ENCODE results near the gene SORCS2. TPM values are rescaled to one million over a fixed set of nuclear protein-coding genes. Genes with fewer than 3 reads are reported as not detected.

Gene SORCS2
- total RNA-seq, 3 donors from 2014 or later = 0.66 to 1.3 (median 0.80) TPM

- H3K27ac ChIP-seq = no peak overlapping the region
- no peaks in the 10 kb centered on the region for H3K36me3 ChIP-seq
- peaks cover 0 to 10% of the 10 kb centered on the region in 2 donors for H3K27me3 ChIP-seq
- no peaks in the 10 kb centered on the region for H3K9me3 ChIP-seq
- TF ChIP-seq POLR2A (IDR thresholded peaks at IDR 0.05) (no peak), POLR2AphosphoS5 (IDR thresholded peaks at IDR 0.05) (no peak), CTCF (IDR thresholded peaks at IDR 0.05) (no peak)
- H3K4me3 ChIP-seq = no peak overlapping the region
- DNase-seq (ENCODE audit: low spot score in 2 of 2) = no peak
- intact Hi-C loops (cut with DNase I; ENCODE audit: low total_unique reads) = no loop called here
- no peaks in the 10 kb centered on the region for H3K4me1 ChIP-seq
These were observed 444.8 kb downstream of the SORCS2 start for GRCh38 chr4:7637139-7637538.

- DNase-seq (ENCODE audit: low spot score in 2 of 2) = no peak
- H3K9me3 ChIP-seq = no peaks in the 10 kb centered on the region
- H3K4me1 ChIP-seq = no peaks in the 10 kb centered on the region
- TF ChIP-seq POLR2A (IDR thresholded peaks at IDR 0.05) = no peak
- TF ChIP-seq POLR2AphosphoS5 (IDR thresholded peaks at IDR 0.05) = no peak
- TF ChIP-seq CTCF (IDR thresholded peaks at IDR 0.05) = no peak
- H3K27ac ChIP-seq = no peak overlapping the region
- H3K36me3 ChIP-seq = no peaks in the 10 kb centered on the region
- H3K27me3 ChIP-seq = peaks cover 0 to 1% of the 10 kb centered on the region in 2 donors
- intact Hi-C loops (cut with DNase I; ENCODE audit: low total_unique reads) = no loop called here
- H3K4me3 ChIP-seq = no peak overlapping the region
These were observed 445.6 kb downstream of the SORCS2 start for GRCh38 chr4:7637971-7638370.

GRCh38 chr4:7638489-7638888, 446.2 kb downstream of the SORCS2 start:
- no peaks in the 10 kb centered on the region for H3K27me3 ChIP-seq
- no peak for DNase-seq (ENCODE audit: low spot score in 2 of 2)
- intact Hi-C loops (cut with DNase I; ENCODE audit: low total_unique reads) = no loop called here
- H3K4me3 ChIP-seq = no peak overlapping the region
- TF ChIP-seq POLR2A (IDR thresholded peaks at IDR 0.05) = no peak
- no peaks in the 10 kb centered on the region for H3K9me3 ChIP-seq
- H3K27ac ChIP-seq = no peak overlapping the region
- no peaks in the 10 kb centered on the region for H3K4me1 ChIP-seq
- H3K36me3 ChIP-seq = no peaks in the 10 kb centered on the region

GRCh38 chr4:7638984-7639789, 446.8 kb downstream of the SORCS2 start:
- intact Hi-C loops (cut with DNase I; ENCODE audit: low total_unique reads) = no loop called here
- no peak overlapping the region for H3K27ac ChIP-seq
- TF ChIP-seq POLR2AphosphoS5 (IDR thresholded peaks at IDR 0.05) = no peak
- no peak for TF ChIP-seq POLR2A (IDR thresholded peaks at IDR 0.05)
- no peak for TF ChIP-seq CTCF (IDR thresholded peaks at IDR 0.05)

GRCh38 chr4:7640136-7640535, 447.8 kb downstream of the SORCS2 start:
- Histone ChIP-seq H3K36me3 (no peaks in the 10 kb centered on the region), H3K9me3 (peaks cover 0 to 5% of the 10 kb centered on the region in 2 donors), H3K4me1 (no peaks in the 10 kb centered on the region), H3K27me3 (no peaks in the 10 kb centered on the region), H3K4me3 (no peak overlapping the region), H3K27ac (no peak overlapping the region)
- TF ChIP-seq CTCF (IDR thresholded peaks at IDR 0.05) = no peak
- no peak for TF ChIP-seq POLR2AphosphoS5 (IDR thresholded peaks at IDR 0.05)
- TF ChIP-seq POLR2A (IDR thresholded peaks at IDR 0.05) = no peak
- no peak for DNase-seq (ENCODE audit: low spot score in 2 of 2)
- intact Hi-C loops (cut with DNase I; ENCODE audit: low total_unique reads) = no loop called here

More at GRCh38 chr4:7638984-7639789, 446.8 kb downstream of the SORCS2 start:
- no peaks in the 10 kb centered on the region for H3K36me3 ChIP-seq
- no peak overlapping the region for H3K4me3 ChIP-seq
- H3K4me1 ChIP-seq = no peaks in the 10 kb centered on the region
- no peaks in the 10 kb centered on the region for H3K9me3 ChIP-seq
- DNase-seq (ENCODE audit: low spot score in 2 of 2) = no peak
- H3K27me3 ChIP-seq = no peaks in the 10 kb centered on the region

Measured in breast epithelium (tissue), 4 donors.